ENCODE measurements around the gene ARPC1B.

ARPC1B gene

DNA sequence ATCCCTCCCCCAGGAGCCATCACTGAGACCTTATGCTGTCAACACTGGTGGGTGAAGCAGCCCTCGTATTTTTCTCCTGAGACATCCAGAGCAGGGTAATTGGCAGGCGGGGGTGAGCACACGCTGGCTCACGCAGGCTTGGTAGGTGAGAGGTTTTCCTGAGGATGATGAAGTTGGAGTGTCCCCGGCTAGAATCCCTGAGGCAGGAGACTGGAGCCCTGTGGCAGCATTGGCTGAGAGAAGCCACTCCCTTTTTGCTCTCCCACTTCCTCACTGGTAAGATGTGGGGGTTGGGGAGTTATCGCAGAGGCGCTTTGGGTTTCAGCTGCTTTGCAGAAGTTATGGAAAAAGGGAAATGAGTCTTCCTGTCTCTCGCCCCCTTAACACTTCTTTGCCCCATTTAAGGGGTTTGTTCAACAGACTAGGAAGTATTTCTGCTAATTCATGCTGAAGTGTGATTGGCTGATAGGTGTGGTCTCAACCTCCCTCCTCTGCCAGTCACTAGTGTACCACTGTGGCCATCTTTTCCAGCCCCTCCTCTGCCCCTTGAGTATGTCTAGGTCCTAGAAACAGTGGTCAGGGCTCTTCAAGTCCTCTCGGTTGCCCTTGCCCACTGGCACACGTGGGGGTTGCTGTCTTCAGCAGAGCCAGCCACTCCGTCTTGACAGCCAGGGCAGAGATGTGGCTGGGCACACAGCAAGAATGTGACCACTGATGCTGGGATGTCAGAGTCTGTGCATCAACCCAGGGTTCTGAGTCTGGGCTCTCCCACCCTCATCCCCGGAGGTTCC, 5.7 kb downstream of the ARPC1B start:
- TF ChIP-seq, protein P1, sequence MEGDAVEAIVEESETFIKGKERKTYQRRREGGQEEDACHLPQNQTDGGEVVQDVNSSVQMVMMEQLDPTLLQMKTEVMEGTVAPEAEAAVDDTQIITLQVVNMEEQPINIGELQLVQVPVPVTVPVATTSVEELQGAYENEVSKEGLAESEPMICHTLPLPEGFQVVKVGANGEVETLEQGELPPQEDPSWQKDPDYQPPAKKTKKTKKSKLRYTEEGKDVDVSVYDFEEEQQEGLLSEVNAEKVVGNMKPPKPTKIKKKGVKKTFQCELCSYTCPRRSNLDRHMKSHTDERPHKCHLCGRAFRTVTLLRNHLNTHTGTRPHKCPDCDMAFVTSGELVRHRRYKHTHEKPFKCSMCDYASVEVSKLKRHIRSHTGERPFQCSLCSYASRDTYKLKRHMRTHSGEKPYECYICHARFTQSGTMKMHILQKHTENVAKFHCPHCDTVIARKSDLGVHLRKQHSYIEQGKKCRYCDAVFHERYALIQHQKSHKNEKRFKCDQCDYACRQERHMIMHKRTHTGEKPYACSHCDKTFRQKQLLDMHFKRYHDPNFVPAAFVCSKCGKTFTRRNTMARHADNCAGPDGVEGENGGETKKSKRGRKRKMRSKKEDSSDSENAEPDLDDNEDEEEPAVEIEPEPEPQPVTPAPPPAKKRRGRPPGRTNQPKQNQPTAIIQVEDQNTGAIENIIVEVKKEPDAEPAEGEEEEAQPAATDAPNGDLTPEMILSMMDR (conservative IDR thresholded peaks at IDR 0.05; ENCODE audit: low read depth, low read length) = no peak
- no peak overlapping the region for H3K4me3 ChIP-seq (ENCODE audit: low read length)
- no peak for DNase-seq (ENCODE audit: low read depth)

- no peak for DNase-seq (ENCODE audit: low read depth)
- TF ChIP-seq, protein P1 (conservative IDR thresholded peaks at IDR 0.05; ENCODE audit: low read depth, low read length) = no peak
- H3K4me3 ChIP-seq (ENCODE audit: low read length) = no peak overlapping the region
These were observed 6.5 kb downstream of the ARPC1B start for GRCh38 chr7:99380823-99381663.

DNA sequence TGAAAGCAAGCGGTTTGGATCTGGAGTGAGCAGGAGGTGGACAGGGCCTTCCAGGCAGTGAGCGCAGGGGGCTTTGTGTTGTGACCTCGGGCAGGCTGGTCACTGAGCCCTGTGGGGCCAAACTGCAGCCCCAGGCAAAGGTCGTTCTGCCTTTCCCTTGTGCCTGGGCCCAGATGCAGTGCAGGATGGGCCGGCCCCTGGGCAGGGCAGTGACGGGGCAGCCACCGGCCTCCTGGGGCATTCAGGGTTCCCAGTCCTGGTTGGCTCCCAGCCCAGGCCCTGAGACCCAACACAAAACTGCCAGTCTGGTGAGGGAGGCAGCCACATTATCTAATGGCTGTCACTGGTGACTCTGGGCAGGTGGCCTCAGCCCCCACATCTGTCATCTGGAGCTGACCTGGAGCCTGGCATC, 7.1 kb downstream of the ARPC1B start:
- DNase-seq (ENCODE audit: low read depth) = no peak
- no peak overlapping the region for H3K4me3 ChIP-seq (ENCODE audit: low read length)
- TF ChIP-seq, protein P1 (conservative IDR thresholded peaks at IDR 0.05; ENCODE audit: low read depth, low read length) = no peak

- TF ChIP-seq, protein P1 (conservative IDR thresholded peaks at IDR 0.05; ENCODE audit: low read depth, low read length) = no peak
- no peak overlapping the region for H3K4me3 ChIP-seq (ENCODE audit: low read length)
- no peak for DNase-seq (ENCODE audit: low read depth)
These were observed 8.7 kb downstream of the ARPC1B start for GRCh38 chr7:99383203-99383602.

- TF ChIP-seq, protein P1 (conservative IDR thresholded peaks at IDR 0.05; ENCODE audit: low read depth, low read length) = no peak
- no peak overlapping the region for H3K4me3 ChIP-seq (ENCODE audit: low read length)
- no peak for DNase-seq (ENCODE audit: low read depth)
These were observed 9.4 kb downstream of the ARPC1B start for GRCh38 chr7:99383791-99384370.

GRCh38 chr7:99384523-99384922, 10.0 kb downstream of the ARPC1B start:
- H3K4me3 ChIP-seq (ENCODE audit: low read length) = no peak overlapping the region
- TF ChIP-seq, protein P1 (conservative IDR thresholded peaks at IDR 0.05; ENCODE audit: low read depth, low read length) = no peak
- DNase-seq (ENCODE audit: low read depth) = no peak

Data from retinal pigment epithelial cell (primary cell).